ENCODE measurements around the gene CKM. TPM values are rescaled to one million over a fixed set of nuclear protein-coding genes. Genes with fewer than 3 reads are reported as not detected.

The CKM gene
- total RNA-seq, 4 donors from 2014 or later = not detected

- no peak for DNase-seq
- Histone ChIP-seq H3K4me1 (no peaks in the 10 kb centered on the region), H3K9me3 (no peaks in the 10 kb centered on the region), H3K36me3 (peaks cover 0 to 12% (median 0%) of the 10 kb centered on the region in 3 donors), H3K27me3 (no peaks in the 10 kb centered on the region), H3K27ac (no peak overlapping the region), H3K4me3 (no peak overlapping the region)
- TF ChIP-seq CTCF (IDR thresholded peaks at IDR 0.05) = no peak
- no peak for TF ChIP-seq POLR2A (IDR thresholded peaks at IDR 0.05)
Measured at GRCh38 chr19:45363861-45364459, 41.3 kb upstream of the CKM start.

GRCh38 chr19:45362291-45362690, 39.6 kb upstream of the CKM start:
- Histone ChIP-seq H3K36me3 (peaks cover 0 to 12% (median 0%) of the 10 kb centered on the region in 3 donors), H3K4me1 (no peaks in the 10 kb centered on the region), H3K27me3 (no peaks in the 10 kb centered on the region), H3K4me3 (no peak overlapping the region), H3K9me3 (no peaks in the 10 kb centered on the region), H3K27ac (no peak overlapping the region)
- no peak for TF ChIP-seq POLR2A (IDR thresholded peaks at IDR 0.05)
- TF ChIP-seq CTCF (IDR thresholded peaks at IDR 0.05) = no peak
- DNase-seq = no peak

- no peak for TF ChIP-seq CTCF (IDR thresholded peaks at IDR 0.05)
- TF ChIP-seq POLR2A (IDR thresholded peaks at IDR 0.05) = no peak
- DNase-seq = no peak
- peaks cover 0 to 12% (median 0%) of the 10 kb centered on the region in 3 donors for H3K36me3 ChIP-seq
- H3K4me3 ChIP-seq = no peak overlapping the region
- H3K9me3 ChIP-seq = no peaks in the 10 kb centered on the region
- H3K27me3 ChIP-seq = no peaks in the 10 kb centered on the region
- no peak overlapping the region for H3K27ac ChIP-seq
- no peaks in the 10 kb centered on the region for H3K4me1 ChIP-seq
Measured at GRCh38 chr19:45361608-45362007, 38.9 kb upstream of the CKM start.

- TF ChIP-seq CTCF (IDR thresholded peaks at IDR 0.05) (no peak), POLR2A (IDR thresholded peaks at IDR 0.05) (no peak)
- no peaks in the 10 kb centered on the region for H3K27me3 ChIP-seq
- H3K27ac ChIP-seq = no peak overlapping the region
- H3K9me3 ChIP-seq = no peaks in the 10 kb centered on the region
- DNase-seq = no peak
- H3K4me3 ChIP-seq = no peak overlapping the region
- peaks cover 0 to 5% (median 0%) of the 10 kb centered on the region in 3 donors for H3K36me3 ChIP-seq
- no peaks in the 10 kb centered on the region for H3K4me1 ChIP-seq
Measured at GRCh38 chr19:45358213-45358792, 35.6 kb upstream of the CKM start.

- Histone ChIP-seq H3K9me3 (no peaks in the 10 kb centered on the region), H3K27ac (no peak overlapping the region), H3K4me3 (no peak overlapping the region), H3K27me3 (no peaks in the 10 kb centered on the region), H3K4me1 (no peaks in the 10 kb centered on the region), H3K36me3 (peaks cover 0 to 6% (median 0%) of the 10 kb centered on the region in 3 donors)
- TF ChIP-seq CTCF (IDR thresholded peaks at IDR 0.05) = no peak
- no peak for TF ChIP-seq POLR2A (IDR thresholded peaks at IDR 0.05)
- no peak for DNase-seq
Measured at GRCh38 chr19:45357445-45357783, 34.7 kb upstream of the CKM start.
